K562 (cell line): ENCODE data around the gene HCRT. TPM values are rescaled to one million over a fixed set of nuclear protein-coding genes. Genes with fewer than 3 reads are reported as not detected.

Experiments used
- BMI1 ChIP-seq: fragments of 150-350 bp; IDR thresholded peaks from 2 replicates; pipeline ENCODE4 v1.6.1; 2014; ENCODE audit warnings: low read length
- COPS2 ChIP-seq: fragments of 450-650 bp; conservative IDR thresholded peaks from 2 replicates; pipeline ENCODE4 v1.6.1; 2016; ENCODE audit warnings: mild to moderate bottlenecking, moderate library complexity
- DPF2 ChIP-seq: fragments of 450-650 bp; IDR thresholded peaks from 2 replicates; pipeline ENCODE4 v1.6.1; 2016
- ELF4 ChIP-seq: fragments of 450-650 bp; formaldehyde crosslinking; IDR thresholded peaks from 2 replicates; pipeline ENCODE4 v1.4.0; 2022; ENCODE audit warnings: missing genetic modification characterization
- NCOA2 ChIP-seq, 2 experiments: fragments of 450-650 bp; IDR thresholded peaks; 2 replicates each; pipeline ENCODE4 v1.6.1; 2018; ENCODE audit warnings: mild to moderate bottlenecking in 2 of 2, moderate library complexity in 1 of 2; ENCODE audit not compliant: partially characterized antibody in 2 of 2
- RAD51 ChIP-seq: fragments of 450-650 bp; IDR thresholded peaks from 2 replicates; pipeline ENCODE4 v1.7.1; 2016; ENCODE audit warnings: low read depth, mild to moderate bottlenecking, borderline replicate concordance
- RBM25 ChIP-seq: fragments of 200-400 bp; formaldehyde crosslinking; IDR thresholded peaks from 2 replicates; pipeline ENCODE4 v1.6.1; 2018; ENCODE audit warnings: low read length, low read depth, moderate library complexity; ENCODE audit not compliant: severe bottlenecking
- SMAD3 ChIP-seq: fragments of 450-650 bp; formaldehyde crosslinking; conservative IDR thresholded peaks from 2 replicates; pipeline ENCODE4 v1.4.0; 2020; ENCODE audit warnings: mild to moderate bottlenecking
- SMARCA5 ChIP-seq: fragments of 450-650 bp; IDR thresholded peaks from 2 replicates; pipeline ENCODE4 v1.6.1; 2016
- SMARCC2 ChIP-seq: fragments of 450-650 bp; IDR thresholded peaks from 2 replicates; pipeline ENCODE4 v1.6.1; 2017; ENCODE audit warnings: antibody characterized with exemption, moderate library complexity, mild to moderate bottlenecking, low read depth
- SMARCE1 ChIP-seq: fragments of 450-650 bp; IDR thresholded peaks from 2 replicates; pipeline ENCODE4 v1.7.1; 2016; ENCODE audit warnings: mild to moderate bottlenecking
- SNIP1 ChIP-seq: fragments of 450-650 bp; IDR thresholded peaks from 2 replicates; pipeline ENCODE4 v1.7.1; 2017; ENCODE audit warnings: low read depth, mild to moderate bottlenecking
- ZFP1 ChIP-seq: fragments of 450-650 bp; formaldehyde crosslinking; IDR thresholded peaks from 2 replicates; pipeline ENCODE4 v1.4.0; 2020; ENCODE audit warnings: mild to moderate bottlenecking, mixed read lengths
- ZNF766 ChIP-seq: fragments of 200-800 bp; sonication (Bioruptor generic); conservative IDR thresholded peaks from 2 replicates; pipeline ENCODE4 v1.6.1; 2016; ENCODE audit warnings: missing genetic modification characterization, missing compliant biosample characterization
- polyA plus RNA-seq, 8 experiments: library from polyadenylated mRNA; depleted of rRNA in 4 of 8; stranded (reverse) in 5 of 8; unstranded in 3 of 8; fragments of >200 nt; fragmentation: Nextera tagmentation in 2 of 8; fragmentation: Illumina TruSeq in 1 of 8; extraction: Ambion mirVana in 2 of 8; extraction: Trizol in 1 of 8; gene quantifications; 2 replicates each; pipeline versions ENCODE4 v1.2.1 to v1.2.3, GENCODE V29; 2011 to 2014; ENCODE audit warnings: inconsistent platforms in 1 of 8, missing spikeins in 1 of 8
- total RNA-seq, 7 experiments: library from RNA; depleted of rRNA in 6 of 7; stranded (reverse); fragments of >200 nt in 6 of 7; fragmentation: Illumina TruSeq in 2 of 7; extraction: Trizol in 2 of 7; gene quantifications; 2 replicates each; pipeline versions ENCODE4 v1.2.1 to v1.2.3, GENCODE V29; 2011 to 2021; ENCODE audit warnings: low replicate concordance in 1 of 7
- TF ChIP-seq, protein P1 (sequence below), 2 experiments: fragments of 450-650 bp; formaldehyde crosslinking in 1 of 2; IDR thresholded peaks; 2 replicates each; pipeline versions ENCODE4 v1.4.0 to v1.6.1; 2014 to 2020; ENCODE audit warnings: mild to moderate bottlenecking in 2 of 2, borderline replicate concordance in 1 of 2, low read depth in 1 of 2
- TF ChIP-seq, protein P2 (sequence below), 2 experiments: fragments of 450-650 bp; IDR thresholded peaks; 2 replicates each; pipeline ENCODE4 v1.6.1; 2016
- TF ChIP-seq, protein P3 (sequence below): fragments of 450-650 bp; IDR thresholded peaks from 2 replicates; pipeline ENCODE4 v1.6.1; 2017; ENCODE audit warnings: antibody characterized with exemption

HCRT gene
- total and polyA plus RNA-seq, 9 of the 15 experiments (the other 6 are each of a cell fraction or from before 2014, with no cell fraction given), result not detected

DNA sequence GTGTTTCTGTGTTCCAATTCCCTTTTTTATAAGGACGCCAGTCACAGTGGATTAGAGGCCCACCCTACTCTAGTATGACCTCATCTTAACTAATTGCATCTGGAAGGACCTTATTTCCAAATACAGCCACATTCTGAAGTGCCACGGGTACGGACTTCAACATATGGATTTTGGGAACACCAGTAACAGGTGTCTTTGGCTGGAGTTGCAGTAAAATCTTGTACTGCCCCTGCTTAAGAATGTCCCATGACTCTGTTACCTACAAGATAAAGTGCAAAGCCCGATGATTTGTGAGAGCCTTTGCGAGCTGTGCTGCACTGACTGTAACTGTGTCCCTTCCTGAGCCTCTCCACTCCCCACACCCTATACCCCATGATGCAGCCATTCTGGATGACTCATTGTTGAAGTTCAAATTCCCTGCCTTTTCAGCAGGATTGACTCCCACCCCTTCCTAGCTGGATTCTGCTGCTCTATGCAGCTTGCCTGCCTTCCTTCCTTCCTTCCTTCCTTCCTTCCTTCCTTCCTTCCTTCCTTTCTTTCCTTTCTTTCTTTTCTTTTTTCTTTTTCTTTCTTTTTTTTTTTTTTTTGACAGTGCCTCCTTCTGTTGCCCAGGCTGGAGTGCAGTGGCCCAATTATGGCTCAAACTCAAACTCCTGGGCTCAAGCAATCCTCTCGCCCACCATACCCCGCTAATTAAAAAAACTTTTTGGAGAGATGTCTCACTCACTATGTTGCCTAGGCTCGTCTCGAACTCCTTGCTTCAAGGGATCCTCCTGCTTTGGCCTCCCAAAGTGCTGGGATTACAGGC lies 2.1 kb downstream of the HCRT start (continued):
- TF ChIP-seq, protein P1, sequence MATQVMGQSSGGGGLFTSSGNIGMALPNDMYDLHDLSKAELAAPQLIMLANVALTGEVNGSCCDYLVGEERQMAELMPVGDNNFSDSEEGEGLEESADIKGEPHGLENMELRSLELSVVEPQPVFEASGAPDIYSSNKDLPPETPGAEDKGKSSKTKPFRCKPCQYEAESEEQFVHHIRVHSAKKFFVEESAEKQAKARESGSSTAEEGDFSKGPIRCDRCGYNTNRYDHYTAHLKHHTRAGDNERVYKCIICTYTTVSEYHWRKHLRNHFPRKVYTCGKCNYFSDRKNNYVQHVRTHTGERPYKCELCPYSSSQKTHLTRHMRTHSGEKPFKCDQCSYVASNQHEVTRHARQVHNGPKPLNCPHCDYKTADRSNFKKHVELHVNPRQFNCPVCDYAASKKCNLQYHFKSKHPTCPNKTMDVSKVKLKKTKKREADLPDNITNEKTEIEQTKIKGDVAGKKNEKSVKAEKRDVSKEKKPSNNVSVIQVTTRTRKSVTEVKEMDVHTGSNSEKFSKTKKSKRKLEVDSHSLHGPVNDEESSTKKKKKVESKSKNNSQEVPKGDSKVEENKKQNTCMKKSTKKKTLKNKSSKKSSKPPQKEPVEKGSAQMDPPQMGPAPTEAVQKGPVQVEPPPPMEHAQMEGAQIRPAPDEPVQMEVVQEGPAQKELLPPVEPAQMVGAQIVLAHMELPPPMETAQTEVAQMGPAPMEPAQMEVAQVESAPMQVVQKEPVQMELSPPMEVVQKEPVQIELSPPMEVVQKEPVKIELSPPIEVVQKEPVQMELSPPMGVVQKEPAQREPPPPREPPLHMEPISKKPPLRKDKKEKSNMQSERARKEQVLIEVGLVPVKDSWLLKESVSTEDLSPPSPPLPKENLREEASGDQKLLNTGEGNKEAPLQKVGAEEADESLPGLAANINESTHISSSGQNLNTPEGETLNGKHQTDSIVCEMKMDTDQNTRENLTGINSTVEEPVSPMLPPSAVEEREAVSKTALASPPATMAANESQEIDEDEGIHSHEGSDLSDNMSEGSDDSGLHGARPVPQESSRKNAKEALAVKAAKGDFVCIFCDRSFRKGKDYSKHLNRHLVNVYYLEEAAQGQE (IDR thresholded peaks at IDR 0.05; ENCODE audit: borderline replicate concordance), result peak; percentile 15; the same call in 1 of the 2 replicates
- TF ChIP-seq, protein P1 (CRISPR knock-in tag; IDR thresholded peaks at IDR 0.05; ENCODE audit: low read depth), result no peak
- TF ChIP-seq RBM25 (peak; percentile 34), ELF4 (CRISPR knock-in tag) (peak; percentile 59; the same call in 1 of the 2 replicates), COPS2 (no peak), NCOA2 (IDR thresholded peaks at IDR 0.05; ENCODE audit: partially characterized antibody in 2 of 2) (no peak), SMARCA5 (peak; percentile 96), DPF2 (peak; percentile 95), SMARCC2 (peak; percentile 69; the same call in 1 of the 2 replicates), ZFP1 (CRISPR knock-in tag) (no peak), SMAD3 (no peak), SMARCE1 (peak; percentile 89), BMI1 (no peak), SNIP1 (0 out of 2 replicates have a peak, but pooled peaks have one; percentile 42), ZNF766 (CRISPR knock-in tag) (no peak), RAD51 (no peak)
- TF ChIP-seq, protein P2, sequence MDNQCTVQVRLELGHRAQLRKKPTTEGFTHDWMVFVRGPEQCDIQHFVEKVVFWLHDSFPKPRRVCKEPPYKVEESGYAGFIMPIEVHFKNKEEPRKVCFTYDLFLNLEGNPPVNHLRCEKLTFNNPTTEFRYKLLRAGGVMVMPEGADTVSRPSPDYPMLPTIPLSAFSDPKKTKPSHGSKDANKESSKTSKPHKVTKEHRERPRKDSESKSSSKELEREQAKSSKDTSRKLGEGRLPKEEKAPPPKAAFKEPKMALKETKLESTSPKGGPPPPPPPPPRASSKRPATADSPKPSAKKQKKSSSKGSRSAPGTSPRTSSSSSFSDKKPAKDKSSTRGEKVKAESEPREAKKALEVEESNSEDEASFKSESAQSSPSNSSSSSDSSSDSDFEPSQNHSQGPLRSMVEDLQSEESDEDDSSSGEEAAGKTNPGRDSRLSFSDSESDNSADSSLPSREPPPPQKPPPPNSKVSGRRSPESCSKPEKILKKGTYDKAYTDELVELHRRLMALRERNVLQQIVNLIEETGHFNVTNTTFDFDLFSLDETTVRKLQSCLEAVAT (IDR thresholded peaks at IDR 0.05), result peak; percentile 30 to 67; a peak in 2 of 4 replicates
- TF ChIP-seq, protein P3, sequence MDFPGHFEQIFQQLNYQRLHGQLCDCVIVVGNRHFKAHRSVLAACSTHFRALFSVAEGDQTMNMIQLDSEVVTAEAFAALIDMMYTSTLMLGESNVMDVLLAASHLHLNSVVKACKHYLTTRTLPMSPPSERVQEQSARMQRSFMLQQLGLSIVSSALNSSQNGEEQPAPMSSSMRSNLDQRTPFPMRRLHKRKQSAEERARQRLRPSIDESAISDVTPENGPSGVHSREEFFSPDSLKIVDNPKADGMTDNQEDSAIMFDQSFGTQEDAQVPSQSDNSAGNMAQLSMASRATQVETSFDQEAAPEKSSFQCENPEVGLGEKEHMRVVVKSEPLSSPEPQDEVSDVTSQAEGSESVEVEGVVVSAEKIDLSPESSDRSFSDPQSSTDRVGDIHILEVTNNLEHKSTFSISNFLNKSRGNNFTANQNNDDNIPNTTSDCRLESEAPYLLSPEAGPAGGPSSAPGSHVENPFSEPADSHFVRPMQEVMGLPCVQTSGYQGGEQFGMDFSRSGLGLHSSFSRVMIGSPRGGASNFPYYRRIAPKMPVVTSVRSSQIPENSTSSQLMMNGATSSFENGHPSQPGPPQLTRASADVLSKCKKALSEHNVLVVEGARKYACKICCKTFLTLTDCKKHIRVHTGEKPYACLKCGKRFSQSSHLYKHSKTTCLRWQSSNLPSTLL, result 0 out of 2 replicates have a peak, but pooled peaks have one; percentile 53
